Astrocyte of the cerebellum (primary cell): ENCODE data around the gene CHCHD6.

Experiments
- DNase-seq: peaks from one replicate; pipeline ENCODE4 v3.0.0-alpha.2; 2011; ENCODE audit warnings: low read depth
- H3K4me3 ChIP-seq: 2 replicates; pipeline ENCODE4 v1.5.1; 2011; ENCODE audit warnings: mild to moderate bottlenecking, low read depth, low read length, moderate library complexity
- CTCF ChIP-seq: IDR thresholded peaks from 2 replicates; pipeline ENCODE4 v1.5.1; 2012; ENCODE audit warnings: low read length, low read depth, moderate library complexity, mild to moderate bottlenecking; ENCODE audit errors: missing control alignments
- in situ Hi-C: cut with HindIII; loops from 2 replicates; pipeline ENCODE4 v1.10.0; 2017; ENCODE audit warnings: low sequenced_read_pairs

CHCHD6 gene

DNA sequence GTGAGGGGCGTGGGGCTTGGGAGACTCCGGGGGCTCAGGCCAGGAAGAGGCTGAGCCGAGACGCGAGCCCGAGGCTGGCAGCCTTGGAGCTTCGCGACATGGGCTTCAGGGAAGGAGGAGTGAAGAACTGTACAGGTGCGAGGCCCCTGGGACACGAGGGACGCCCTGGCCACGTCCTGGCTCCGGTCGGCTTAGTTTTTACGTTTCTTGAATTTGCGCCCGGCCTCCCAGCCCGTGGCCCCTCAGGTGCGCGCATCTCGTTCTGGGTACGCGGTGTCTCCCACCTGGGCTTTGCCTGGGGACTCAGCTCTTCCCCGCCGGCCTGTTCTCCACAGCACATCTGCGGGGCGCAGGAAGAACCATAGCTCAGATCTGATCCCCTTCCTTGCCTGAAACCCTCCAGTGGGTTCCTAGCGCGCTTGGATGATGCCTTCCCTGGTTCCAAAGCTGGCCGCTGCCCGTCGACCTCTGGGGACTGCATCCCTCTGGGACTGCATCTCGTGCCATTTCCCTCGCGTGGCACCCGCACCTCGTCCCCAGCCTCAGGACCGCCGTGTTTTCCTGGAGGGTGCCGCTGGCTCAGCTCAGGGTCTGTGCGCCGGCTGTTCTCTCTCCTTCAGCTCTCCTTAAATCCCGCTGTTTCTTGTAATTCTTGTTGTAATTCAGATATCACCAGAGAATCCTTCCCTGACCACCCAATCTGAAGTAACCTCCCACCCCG is 614 bp downstream of the CHCHD6 start:
- in situ Hi-C loops = no loop called here

GRCh38 chr3:126706631-126707030 is 2.6 kb downstream of the CHCHD6 start:
- no peak for DNase-seq
- no peak for TF ChIP-seq CTCF
- in situ Hi-C loops = no loop called here
- H3K4me3 ChIP-seq = no peak overlapping the region

More for the DNA sequence above, 614 bp downstream of the CHCHD6 start:
- peak overlapping the region; percentile 67 for H3K4me3 ChIP-seq
- TF ChIP-seq CTCF = no peak
- DNase-seq = no peak

DNA sequence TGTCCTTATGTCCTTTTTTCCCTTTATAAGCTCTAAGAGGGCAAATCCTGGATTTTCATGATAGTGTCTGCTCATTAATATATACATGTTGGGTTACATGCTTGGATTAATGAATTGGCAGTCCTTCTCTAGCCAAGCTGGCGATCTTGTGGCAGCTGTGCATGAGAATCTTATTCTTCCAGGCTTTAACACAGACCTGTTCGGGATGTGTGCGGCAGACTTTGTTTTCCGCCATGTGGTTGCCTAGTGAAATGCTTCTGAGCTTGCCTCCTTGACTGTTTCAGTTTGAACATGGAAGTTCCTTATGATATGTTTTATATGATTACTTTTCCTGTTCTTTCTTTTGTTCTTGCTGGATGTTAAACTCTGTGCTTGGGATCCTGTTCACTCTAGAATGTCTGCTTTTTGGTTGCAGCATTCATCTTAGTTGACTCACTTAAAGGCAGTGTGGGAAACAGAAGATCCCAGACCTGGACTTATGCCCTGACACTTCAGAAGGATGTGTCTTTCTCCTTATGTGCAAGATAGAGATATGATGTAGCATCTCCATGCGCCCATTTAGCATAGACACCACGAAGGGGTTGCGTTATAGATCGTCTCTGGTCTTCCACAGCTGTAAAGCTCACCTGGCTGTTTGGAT is 7.2 kb downstream of the CHCHD6 start:
- no peak overlapping the region for H3K4me3 ChIP-seq
- in situ Hi-C loops = no loop called here
- no peak for TF ChIP-seq CTCF
- no peak for DNase-seq

DNA sequence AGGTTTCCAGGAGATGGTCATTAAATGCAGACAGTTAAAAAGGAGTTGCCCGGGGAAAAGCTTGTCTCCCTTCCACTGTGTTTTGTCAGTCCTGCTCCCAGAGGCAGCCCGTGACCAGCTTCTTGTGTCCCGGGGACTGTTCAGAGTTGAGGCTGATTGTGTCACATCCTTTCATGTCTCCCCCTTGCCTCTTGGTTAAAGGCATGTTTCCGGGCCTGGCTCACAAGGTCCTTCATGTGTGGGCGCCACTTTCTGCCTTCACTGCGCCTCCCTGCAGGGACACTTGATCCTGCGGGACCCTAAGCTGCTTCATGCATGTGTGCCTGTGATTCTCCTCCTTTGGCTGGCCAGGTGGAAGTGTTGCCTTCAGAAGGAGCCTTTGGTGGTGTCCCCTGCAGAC is 9.2 kb downstream of the CHCHD6 start:
- DNase-seq = no peak
- in situ Hi-C loops = no loop called here
- no peak for TF ChIP-seq CTCF
- H3K4me3 ChIP-seq = no peak overlapping the region

GRCh38 chr3:126714276-126714900 is 10.3 kb downstream of the CHCHD6 start:
- in situ Hi-C loops = no loop called here
- no peak for TF ChIP-seq CTCF
- DNase-seq = no peak
- no peak overlapping the region for H3K4me3 ChIP-seq

DNA sequence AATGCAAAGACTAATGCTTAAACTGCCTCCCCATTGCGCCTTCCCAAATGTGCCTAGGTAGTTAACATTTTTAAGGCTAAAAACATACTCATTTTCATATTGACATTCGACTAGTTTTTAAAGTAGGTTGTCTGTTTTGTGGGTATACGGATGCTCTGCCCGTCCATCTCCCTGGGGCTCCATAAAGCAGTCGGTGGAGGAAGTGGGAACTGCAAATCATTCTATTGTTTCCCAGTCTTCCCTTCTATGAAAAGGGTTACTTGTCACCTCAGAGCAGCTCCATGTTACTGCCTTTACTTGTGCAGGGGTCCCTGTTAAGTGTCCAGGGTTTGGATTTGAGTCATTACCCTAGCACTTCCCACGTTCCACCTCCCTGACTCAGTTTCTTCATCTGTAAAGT is 10.9 kb downstream of the CHCHD6 start:
- no peak for DNase-seq
- in situ Hi-C loops = no loop called here
- no peak overlapping the region for H3K4me3 ChIP-seq
- no peak for TF ChIP-seq CTCF
